ENCODE data around the gene IKBKG.
"Not testable (repeated sequence)": the region's sequence is repeated elsewhere in the genome, so short reads cannot be mapped to it uniquely, and the experiment has no call there.

Gene IKBKG

GRCh38 chrX:154548028-154548316, 552 bp downstream of the IKBKG start:
- ChIA-PET CTCF (no interaction called here), POLR2A (interaction anchor here (1.0 to 1.1 kb wide), 2 partner anchors 136 to 178 kb away, joined by 3 read pairs; no protein-coding TSS in a partner anchor)
- no peak for DNase-seq (ENCODE audit: extremely low spot score)
- TF ChIP-seq FOXM1 (IDR thresholded peaks at IDR 0.05; ENCODE audit: borderline replicate concordance): no peak
- TF ChIP-seq PKNOX1 (IDR thresholded peaks at IDR 0.05): no peak
- TF ChIP-seq ARNT (IDR thresholded peaks at IDR 0.05): no peak
- no peak for TF ChIP-seq SUZ12 (IDR thresholded peaks at IDR 0.05)
- no peak for TF ChIP-seq FOXK2 (IDR thresholded peaks at IDR 0.05)

- TF ChIP-seq SUZ12 (IDR thresholded peaks at IDR 0.05) (no peak), CTBP1 (IDR thresholded peaks at IDR 0.05; ENCODE audit: borderline replicate concordance) (no peak), TARDBP (IDR thresholded peaks at IDR 0.05) (no peak), ZNF384 (IDR thresholded peaks at IDR 0.05) (no peak), PKNOX1 (IDR thresholded peaks at IDR 0.05) (no peak), BHLHE40 (IDR thresholded peaks at IDR 0.05; ENCODE audit: borderline replicate concordance) (no peak), LEF1 (IDR thresholded peaks at IDR 0.05; ENCODE audit: borderline replicate concordance) (no peak), NFRKB (IDR thresholded peaks at IDR 0.05) (no peak), HDGF (IDR thresholded peaks at IDR 0.05; ENCODE audit: borderline replicate concordance) (no peak), FOXA1 (IDR thresholded peaks at IDR 0.05) (no peak)
- POLR2A ChIA-PET: no interaction called here
- no peak for DNase-seq (ENCODE audit: extremely low spot score)
- CTCF ChIA-PET: no interaction called here
These were observed 2.3 kb downstream of the IKBKG start for GRCh38 chrX:154549766-154550165.

- POLR2A ChIA-PET; DNase-seq (ENCODE audit: extremely low spot score); CTCF ChIA-PET: not testable (repeated sequence)
These were observed 4.8 kb downstream of the IKBKG start for GRCh38 chrX:154552112-154552806.

GRCh38 chrX:154558060-154558690, 10.8 kb downstream of the IKBKG start:
- POLR2A ChIA-PET; CTCF ChIA-PET; DNase-seq (ENCODE audit: extremely low spot score): not testable (repeated sequence)

- CTCF ChIA-PET; POLR2A ChIA-PET; DNase-seq (ENCODE audit: extremely low spot score): not testable (repeated sequence)
These were observed 11.5 kb downstream of the IKBKG start for GRCh38 chrX:154558896-154559295.

- CTCF ChIA-PET; POLR2A ChIA-PET; DNase-seq (ENCODE audit: extremely low spot score): not testable (repeated sequence)
These were observed 12.9 kb downstream of the IKBKG start for GRCh38 chrX:154560326-154560725.

- POLR2A ChIA-PET; CTCF ChIA-PET; DNase-seq (ENCODE audit: extremely low spot score): not testable (repeated sequence)
These were observed 14.9 kb downstream of the IKBKG start for GRCh38 chrX:154562295-154562694.

- DNase-seq (ENCODE audit: extremely low spot score); CTCF ChIA-PET; POLR2A ChIA-PET: not testable (repeated sequence)
These were observed 22.9 kb downstream of the IKBKG start for GRCh38 chrX:154570361-154570760.

- CTCF ChIA-PET; POLR2A ChIA-PET; DNase-seq (ENCODE audit: extremely low spot score): not testable (repeated sequence)
These were observed 25.6 kb downstream of the IKBKG start for GRCh38 chrX:154573061-154573460.

- DNase-seq (ENCODE audit: extremely low spot score); CTCF ChIA-PET; POLR2A ChIA-PET: not testable (repeated sequence)
These were observed 27.7 kb downstream of the IKBKG start for GRCh38 chrX:154575076-154575475.

GRCh38 chrX:154582994-154583393, 35.6 kb downstream of the IKBKG start:
- DNase-seq (ENCODE audit: extremely low spot score); CTCF ChIA-PET; POLR2A ChIA-PET: not testable (repeated sequence)

GRCh38 chrX:154584585-154585183, 37.3 kb downstream of the IKBKG start, which contains the start of gene CTAG1A:
Gene CTAG1A (plus strand): TSS chrX:154585133. CDS start chrX:154585207, 74 bp downstream.
- not testable (repeated sequence) for DNase-seq (ENCODE audit: extremely low spot score)

GRCh38 chrX:154590415-154590814, 43.0 kb downstream of the IKBKG start:
- DNase-seq (ENCODE audit: extremely low spot score); POLR2A ChIA-PET; CTCF ChIA-PET: not testable (repeated sequence)

More at GRCh38 chrX:154584585-154585183, 37.3 kb downstream of the IKBKG start, which contains the start of gene CTAG1A:
- CTCF ChIA-PET, POLR2A ChIA-PET: not testable (repeated sequence)
